Mesothelial cell of epicardium (in vitro differentiated cells): ENCODE results near the gene SLIT3. TPM values are rescaled to one million over a fixed set of nuclear protein-coding genes. Genes with fewer than 3 reads are reported as not detected.

Experiments used
- DNase-seq, 2 experiments: peaks; one replicate each; pipeline ENCODE4 v3.0.0; 2021; ENCODE audit warnings: low spot score in 2 of 2; ENCODE audit not compliant: unreplicated experiment in 2 of 2
- H3K27ac Mint-ChIP-seq: 2 replicates; pipeline ENCODE4 v1.8.0; 2021; ENCODE audit warnings: mixed read lengths
- H3K27me3 Mint-ChIP-seq: 2 replicates; pipeline ENCODE4 v1.8.0; 2021; ENCODE audit warnings: low read depth, mixed read lengths
- H3K36me3 Mint-ChIP-seq: 2 replicates; pipeline ENCODE4 v1.8.0; 2021; ENCODE audit warnings: mixed read lengths
- H3K4me1 Mint-ChIP-seq: 2 replicates; pipeline ENCODE4 v1.8.0; 2021; ENCODE audit warnings: mixed read lengths
- H3K4me3 Mint-ChIP-seq: 2 replicates; pipeline ENCODE4 v1.8.0; 2021; ENCODE audit warnings: mild to moderate bottlenecking, moderate library complexity, mixed read lengths
- H3K9me3 Mint-ChIP-seq: 2 replicates; pipeline ENCODE4 v1.8.0; 2021; ENCODE audit warnings: mixed read lengths
- CTCF ChIP-seq: fragments of 200-600 bp; sonication (generic); IDR thresholded peaks from one replicate; pipeline ENCODE4 v1.5.0; 2021; ENCODE audit warnings: antibody characterized with exemption; ENCODE audit not compliant: unreplicated experiment
- total RNA-seq: library from RNA; stranded (reverse); gene quantifications from 3 replicates; pipeline ENCODE4 v1.2.1, GENCODE V29; 2021

The SLIT3 gene
- total RNA-seq, 1 donor from 2014 or later = 65.1 TPM

GRCh38 chr5:169009123-169009522 is 291.8 kb downstream of the SLIT3 start:
- Mint-ChIP-seq H3K36me3 (no peaks in the 10 kb centered on the region), H3K4me1 (peaks cover 72% of the 10 kb centered on the region), H3K27me3 (no peaks in the 10 kb centered on the region), H3K27ac (no peak overlapping the region), H3K4me3 (no peak overlapping the region), H3K9me3 (no peaks in the 10 kb centered on the region)
- no peak for TF ChIP-seq CTCF
- DNase-seq = no peak

- H3K4me3 Mint-ChIP-seq = no peak overlapping the region
- no peak for DNase-seq
Observed at GRCh38 chr5:169006842-169007790, 293.8 kb downstream of the SLIT3 start.

GRCh38 chr5:169004551-169004950 is 296.4 kb downstream of the SLIT3 start:
- no peak for TF ChIP-seq CTCF
- Mint-ChIP-seq H3K9me3 (no peaks in the 10 kb centered on the region), H3K4me1 (peaks cover 69% of the 10 kb centered on the region), H3K27ac (peak overlapping the region; percentile 93), H3K27me3 (no peaks in the 10 kb centered on the region), H3K4me3 (no peak overlapping the region), H3K36me3 (no peaks in the 10 kb centered on the region)
- no peak for DNase-seq

More at GRCh38 chr5:169006842-169007790, 293.8 kb downstream of the SLIT3 start:
- Mint-ChIP-seq H3K27me3 (no peaks in the 10 kb centered on the region), H3K27ac (no peak overlapping the region), H3K9me3 (no peaks in the 10 kb centered on the region), H3K4me1 (peaks cover 73% of the 10 kb centered on the region), H3K36me3 (no peaks in the 10 kb centered on the region)
- no peak for TF ChIP-seq CTCF

- no peak for DNase-seq
- H3K36me3 Mint-ChIP-seq = no peaks in the 10 kb centered on the region
- TF ChIP-seq CTCF = no peak
- no peak overlapping the region for H3K4me3 Mint-ChIP-seq
- peak overlapping the region; percentile 93 for H3K27ac Mint-ChIP-seq
- H3K9me3 Mint-ChIP-seq = no peaks in the 10 kb centered on the region
- no peaks in the 10 kb centered on the region for H3K27me3 Mint-ChIP-seq
- peaks cover 63% of the 10 kb centered on the region for H3K4me1 Mint-ChIP-seq
Observed at GRCh38 chr5:169003721-169004541, 297.0 kb downstream of the SLIT3 start.

GRCh38 chr5:169002953-169003555 is 297.9 kb downstream of the SLIT3 start:
- no peak for DNase-seq
- Mint-ChIP-seq H3K27ac (peak overlapping the region; percentile 93), H3K36me3 (no peaks in the 10 kb centered on the region), H3K4me3 (no peak overlapping the region), H3K27me3 (no peaks in the 10 kb centered on the region), H3K9me3 (no peaks in the 10 kb centered on the region), H3K4me1 (peaks cover 58% of the 10 kb centered on the region)
- no peak for TF ChIP-seq CTCF
